K562 (cell line): ENCODE results near the gene RUNX1. TPM values are rescaled to one million over a fixed set of nuclear protein-coding genes. Genes with fewer than 3 reads are reported as not detected.

ENCODE experiments used
- ATAC-seq: fragments of 200-7000 bp; cut with Tn5 transposase; 3 replicates; pipeline ENCODE4 v1.9.1; 2020; ENCODE audit warnings: moderate library complexity
- BruUV-seq: library from RNA; stranded (reverse); fragments of 400-500 nt; replicated peaks from 2 replicates; lab custom pipeline; 2021; lab: Mats Ljungman, UMichigan
- CTCF ChIA-PET: fragments of 300-600 bp; formaldehyde crosslinking; extraction: SDS; loops from one replicate; lab custom pipeline; 2021; ENCODE audit warnings: low intra/inter-chr PET ratio; lab: Yijun Ruan, JAX
- POLR2A ChIA-PET: fragments of 300-600, 350-650 bp; sonication (Branson Sonifier 250); formaldehyde crosslinking; extraction: SDS; loops from one replicate; lab custom pipeline; 2021; ENCODE audit warnings: antibody characterized with exemption, inconsistent platforms; lab: Yijun Ruan, JAX
- DNase-seq, 4 experiments: peaks; one replicate each; pipeline versions ENCODE4 v3.0.0 to v3.0.0-alpha.2; 2011 to 2018; ENCODE audit warnings: low spot score in 3 of 4, mixed read lengths in 3 of 4; ENCODE audit errors: extremely low read depth in 1 of 4
- FAIRE-seq: peaks from 2 replicates; lab custom pipeline; 2011; peaks lifted over from hg19 to GRCh38; lab: Jason Lieb, UNC
- H2AFZ ChIP-seq: 2 replicates; pipeline ENCODE4 v1.6.0; 2011; ENCODE audit warnings: low read depth, low read length, control low read depth, inconsistent platforms
- H3K27ac ChIP-seq: fragments of 200-600 bp; 3 replicates; pipeline ENCODE4 v1.8.0; 2011; ENCODE audit warnings: low read depth, mild to moderate bottlenecking, control low read depth, inconsistent platforms, low read length, moderate library complexity, mixed read lengths; ENCODE audit errors: extremely low read depth
- H3K27me3 ChIP-seq, 2 experiments: fragments of 300-600 bp in 1 of 2; 2 replicates in 1 of 2; 3 replicates in 1 of 2; pipeline versions ENCODE4 v1.6.0 to v1.8.0; 2011; ENCODE audit warnings: inconsistent platforms in 2 of 2, low read length in 2 of 2, mild to moderate bottlenecking in 1 of 2, mixed read lengths in 1 of 2, moderate library complexity in 1 of 2; ENCODE audit not compliant: control insufficient read depth in 2 of 2, insufficient read depth in 2 of 2
- H3K36me3 ChIP-seq: fragments of 300-600 bp; 3 replicates; pipeline ENCODE4 v1.8.0; 2011; ENCODE audit warnings: mild to moderate bottlenecking, low read length, inconsistent platforms; ENCODE audit not compliant: control insufficient read depth, insufficient read depth
- H3K4me1 ChIP-seq, 2 experiments: fragments of 200-600 bp in 1 of 2; replicated peaks in 1 of 2; 2 replicates in 1 of 2; 3 replicates in 1 of 2; pipeline versions ENCODE4 v1.5.1 to v1.8.0; 2011; ENCODE audit warnings: inconsistent platforms in 2 of 2, low read length in 2 of 2, mild to moderate bottlenecking in 1 of 2, mixed read lengths in 1 of 2, moderate library complexity in 1 of 2; ENCODE audit not compliant: control insufficient read depth in 2 of 2, insufficient read depth in 2 of 2
- H3K4me2 ChIP-seq: 2 replicates; pipeline ENCODE4 v1.6.1; 2011; ENCODE audit warnings: low read length, control low read depth, inconsistent platforms, mixed read lengths; ENCODE audit not compliant: insufficient read depth
- H3K4me3 ChIP-seq: fragments of 200-600 bp; sonication (generic), shearing (Covaris generic); 2 replicates; pipeline ENCODE4 v1.5.1; 2016; ENCODE audit warnings: control low read depth, inconsistent platforms
- H3K79me2 ChIP-seq: fragments of 200-600 bp; 3 replicates; pipeline ENCODE4 v1.8.0; 2011; ENCODE audit warnings: low read length, inconsistent platforms; ENCODE audit not compliant: control insufficient read depth, insufficient read depth
- H3K9ac ChIP-seq, 2 experiments: 2 replicates each; pipeline versions ENCODE4 v1.6.0 to v1.6.1; 2011; ENCODE audit warnings: low read depth in 2 of 2, low read length in 2 of 2, control low read depth in 1 of 2, inconsistent platforms in 1 of 2, mild to moderate bottlenecking in 1 of 2, mixed read lengths in 1 of 2; ENCODE audit not compliant: insufficient read depth in 1 of 2
- H3K9me1 ChIP-seq: one replicate; pipeline ENCODE4 v1.6.0; 2011; ENCODE audit warnings: inconsistent platforms, mild to moderate bottlenecking, low read length, moderate library complexity; ENCODE audit not compliant: control insufficient read depth, insufficient read depth
- H3K9me3 ChIP-seq: replicated peaks from 2 replicates; pipeline ENCODE4 v1.5.1; 2011; ENCODE audit warnings: low read depth, low read length, inconsistent platforms; ENCODE audit not compliant: control insufficient read depth, insufficient read depth
- H4K20me1 ChIP-seq: replicated peaks from 2 replicates; pipeline ENCODE4 v1.6.1; 2011; ENCODE audit warnings: low read length, inconsistent platforms, mixed read lengths; ENCODE audit not compliant: control insufficient read depth, insufficient read depth
- ADNP ChIP-seq: fragments of 200-800 bp; sonication (Bioruptor generic); IDR thresholded peaks from 2 replicates; pipeline ENCODE4 v1.6.1; 2016; ENCODE audit warnings: missing genetic modification characterization, missing compliant biosample characterization
- FOXK1 ChIP-seq: sonication (generic); formaldehyde crosslinking; IDR thresholded peaks from 2 replicates; pipeline ENCODE4 v1.8.0; 2022; ENCODE audit warnings: missing genetic modification reagents, mild to moderate bottlenecking, borderline replicate concordance
- GATAD2A ChIP-seq: fragments of 450-650 bp; IDR thresholded peaks from 2 replicates; pipeline ENCODE4 v1.6.1; 2017
- SAP30 ChIP-seq: fragments of 200-600 bp; sonication (generic); IDR thresholded peaks from 2 replicates; pipeline ENCODE4 v1.6.1; 2012; ENCODE audit warnings: borderline replicate concordance, low read depth, mild to moderate bottlenecking, moderate library complexity, low read length, control low read depth, inconsistent platforms; ENCODE audit not compliant: insufficient read depth, poor library complexity, severe bottlenecking
- ZFP30 ChIP-seq: fragments of 250-450 bp; sonication (Bioruptor Pico); IDR thresholded peaks from 2 replicates; pipeline ENCODE4 v1.8.0; 2022; ENCODE audit warnings: moderate library complexity, mild to moderate bottlenecking, inconsistent platforms, borderline replicate concordance
- ZNF197 ChIP-seq: fragments of 200-800 bp; sonication (Bioruptor generic); IDR thresholded peaks from 2 replicates; pipeline ENCODE4 v1.6.1; 2016; ENCODE audit warnings: low read depth, missing genetic modification characterization, missing compliant biosample characterization
- ZNF347 ChIP-seq: fragments of 450-650 bp; formaldehyde crosslinking; IDR thresholded peaks from 2 replicates; pipeline ENCODE4 v1.4.0; 2020; ENCODE audit warnings: low read depth, mild to moderate bottlenecking, moderate library complexity
- WGBS: fragments of 100-300 bp; shearing (Covaris generic); methylation state at CpG from one replicate; pipeline ENCODE4 v1.1.6; 2016; ENCODE audit warnings: low coverage, mixed read lengths; ENCODE audit not compliant: insufficient coverage; ENCODE audit errors: missing lambda C conversion rate; 5-methylcytosine and 5-hydroxymethylcytosine counted together
- in situ Hi-C: fragments of 300-500 bp; cut with MboI; formaldehyde crosslinking; loops from 4 replicates; pipeline ENCODE4 v1.15.0; 2018; ENCODE audit warnings: inconsistent platforms, mixed read lengths
- intact Hi-C: fragments of 100-400 bp; cut with micrococcal nuclease; formaldehyde crosslinking; loops from 2 replicates; pipeline ENCODE4 v1.14.2; 2022
- polyA plus RNA-seq, 8 experiments: library from polyadenylated mRNA; depleted of rRNA in 4 of 8; stranded (reverse) in 5 of 8; unstranded in 3 of 8; fragments of >200 nt; fragmentation: Nextera tagmentation in 2 of 8; fragmentation: Illumina TruSeq in 1 of 8; extraction: Ambion mirVana in 2 of 8; extraction: Trizol in 1 of 8; gene quantifications; 2 replicates each; pipeline versions ENCODE4 v1.2.1 to v1.2.3, GENCODE V29; 2011 to 2014; ENCODE audit warnings: inconsistent platforms in 1 of 8, missing spikeins in 1 of 8
- total RNA-seq, 7 experiments: library from RNA; depleted of rRNA in 6 of 7; stranded (reverse); fragments of >200 nt in 6 of 7; fragmentation: Illumina TruSeq in 2 of 7; extraction: Trizol in 2 of 7; gene quantifications; 2 replicates each; pipeline versions ENCODE4 v1.2.1 to v1.2.3, GENCODE V29; 2011 to 2021; ENCODE audit warnings: low replicate concordance in 1 of 7
- TF ChIP-seq, protein P1 (sequence below): sonication (generic); formaldehyde crosslinking; IDR thresholded peaks from 2 replicates; pipeline ENCODE4 v1.8.1; 2023; ENCODE audit warnings: mild to moderate bottlenecking, missing genetic modification reagents
- TF ChIP-seq, protein P2 (sequence below), 2 experiments: fragments of 150-350 bp in 1 of 2; IDR thresholded peaks; 2 replicates each; pipeline ENCODE4 v1.6.1; 2012 to 2016; ENCODE audit warnings: low read depth in 2 of 2, low read length in 2 of 2, mild to moderate bottlenecking in 1 of 2, moderate library complexity in 1 of 2
- TF ChIP-seq, protein P3 (sequence below): fragments of 250-450 bp; sonication (Bioruptor Pico); IDR thresholded peaks from 2 replicates; pipeline ENCODE4 v1.4.0; 2020; ENCODE audit warnings: borderline replicate concordance

RUNX1 gene
- total and polyA plus RNA-seq, 9 of the 15 experiments (the other 6 are each of a cell fraction or from before 2014, with no cell fraction given) = 2.2 to 68.6 (median 17.8) TPM

DNA sequence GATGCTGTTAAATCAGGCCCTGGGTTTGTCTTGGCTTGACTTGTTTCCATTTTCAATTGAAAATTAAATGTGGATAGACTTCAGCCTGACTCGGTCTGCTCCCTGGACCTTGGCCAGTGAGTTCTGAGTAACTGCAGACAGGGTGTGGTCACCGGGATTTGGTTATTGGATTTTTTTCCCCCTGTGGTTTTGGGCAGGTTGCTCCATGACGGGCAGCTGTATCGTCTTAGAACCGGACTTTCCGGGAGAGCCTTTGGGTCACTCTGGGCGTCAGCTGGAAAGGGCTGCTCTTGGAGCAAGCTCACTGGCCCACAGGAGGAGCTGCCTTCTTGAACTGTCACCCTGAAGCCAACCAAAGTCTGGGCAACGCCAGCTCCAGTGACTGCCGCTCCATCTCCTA, 305.3 kb downstream of the RUNX1 start:
- no peak overlapping the region for H2AFZ ChIP-seq
- peaks cover 4 to 6% of the 10 kb centered on the region in 2 experiments; a peak in 3 of 5 replicates for H3K4me1 ChIP-seq
- no peak overlapping the region for H3K9ac ChIP-seq
- in situ Hi-C loops (loop anchor here (10.0 kb wide), 2 partner anchors 661 to 1101 kb away; no protein-coding TSS in a partner anchor), intact Hi-C loops (loop anchor here (2.0 to 10.0 kb wide), 2 partner anchors 461 to 765 kb away; no protein-coding TSS in a partner anchor)
- H4K20me1 ChIP-seq = no peaks in the 10 kb centered on the region
- no peak overlapping the region for H3K4me3 ChIP-seq
- no peak overlapping the region for H3K27ac ChIP-seq
- ChIA-PET CTCF (interaction anchor here (0.6 to 3.0 kb wide), 3 partner anchors 1096 to 1291 kb away, joined by 3 to 14 read pairs (median 4); no protein-coding TSS in a partner anchor), POLR2A (interaction anchor here (0.7 to 0.8 kb wide), 2 partner anchors 37 to 1026 kb away, joined by 3 read pairs; no protein-coding TSS in a partner anchor)
- BruUV-seq = no TSS peak
- no peaks in the 10 kb centered on the region for H3K9me1 ChIP-seq
- H3K36me3 ChIP-seq = no peaks in the 10 kb centered on the region
- 4% methylated on average over 9 of the region's 9 CpGs for WGBS
- H3K79me2 ChIP-seq = no peaks in the 10 kb centered on the region
- peaks cover 7 to 41% of the 10 kb centered on the region in 2 experiments for H3K27me3 ChIP-seq
- no peaks in the 10 kb centered on the region for H3K9me3 ChIP-seq
- no peak for DNase-seq
- no peak for ATAC-seq
- FAIRE-seq = no peak
- H3K4me2 ChIP-seq = no peak overlapping the region
- TF ChIP-seq ZNF347 (CRISPR knock-in tag) (no peak), ADNP (tag) (no peak), GATAD2A (no peak), FOXK1 (CRISPR knock-in tag) (no peak), ZNF197 (no peak), SAP30 (no peak), ZFP30 (no peak)
- TF ChIP-seq, protein P1, sequence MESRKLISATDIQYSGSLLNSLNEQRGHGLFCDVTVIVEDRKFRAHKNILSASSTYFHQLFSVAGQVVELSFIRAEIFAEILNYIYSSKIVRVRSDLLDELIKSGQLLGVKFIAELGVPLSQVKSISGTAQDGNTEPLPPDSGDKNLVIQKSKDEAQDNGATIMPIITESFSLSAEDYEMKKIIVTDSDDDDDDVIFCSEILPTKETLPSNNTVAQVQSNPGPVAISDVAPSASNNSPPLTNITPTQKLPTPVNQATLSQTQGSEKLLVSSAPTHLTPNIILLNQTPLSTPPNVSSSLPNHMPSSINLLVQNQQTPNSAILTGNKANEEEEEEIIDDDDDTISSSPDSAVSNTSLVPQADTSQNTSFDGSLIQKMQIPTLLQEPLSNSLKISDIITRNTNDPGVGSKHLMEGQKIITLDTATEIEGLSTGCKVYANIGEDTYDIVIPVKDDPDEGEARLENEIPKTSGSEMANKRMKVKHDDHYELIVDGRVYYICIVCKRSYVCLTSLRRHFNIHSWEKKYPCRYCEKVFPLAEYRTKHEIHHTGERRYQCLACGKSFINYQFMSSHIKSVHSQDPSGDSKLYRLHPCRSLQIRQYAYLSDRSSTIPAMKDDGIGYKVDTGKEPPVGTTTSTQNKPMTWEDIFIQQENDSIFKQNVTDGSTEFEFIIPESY = no peak
- TF ChIP-seq, protein P2, sequence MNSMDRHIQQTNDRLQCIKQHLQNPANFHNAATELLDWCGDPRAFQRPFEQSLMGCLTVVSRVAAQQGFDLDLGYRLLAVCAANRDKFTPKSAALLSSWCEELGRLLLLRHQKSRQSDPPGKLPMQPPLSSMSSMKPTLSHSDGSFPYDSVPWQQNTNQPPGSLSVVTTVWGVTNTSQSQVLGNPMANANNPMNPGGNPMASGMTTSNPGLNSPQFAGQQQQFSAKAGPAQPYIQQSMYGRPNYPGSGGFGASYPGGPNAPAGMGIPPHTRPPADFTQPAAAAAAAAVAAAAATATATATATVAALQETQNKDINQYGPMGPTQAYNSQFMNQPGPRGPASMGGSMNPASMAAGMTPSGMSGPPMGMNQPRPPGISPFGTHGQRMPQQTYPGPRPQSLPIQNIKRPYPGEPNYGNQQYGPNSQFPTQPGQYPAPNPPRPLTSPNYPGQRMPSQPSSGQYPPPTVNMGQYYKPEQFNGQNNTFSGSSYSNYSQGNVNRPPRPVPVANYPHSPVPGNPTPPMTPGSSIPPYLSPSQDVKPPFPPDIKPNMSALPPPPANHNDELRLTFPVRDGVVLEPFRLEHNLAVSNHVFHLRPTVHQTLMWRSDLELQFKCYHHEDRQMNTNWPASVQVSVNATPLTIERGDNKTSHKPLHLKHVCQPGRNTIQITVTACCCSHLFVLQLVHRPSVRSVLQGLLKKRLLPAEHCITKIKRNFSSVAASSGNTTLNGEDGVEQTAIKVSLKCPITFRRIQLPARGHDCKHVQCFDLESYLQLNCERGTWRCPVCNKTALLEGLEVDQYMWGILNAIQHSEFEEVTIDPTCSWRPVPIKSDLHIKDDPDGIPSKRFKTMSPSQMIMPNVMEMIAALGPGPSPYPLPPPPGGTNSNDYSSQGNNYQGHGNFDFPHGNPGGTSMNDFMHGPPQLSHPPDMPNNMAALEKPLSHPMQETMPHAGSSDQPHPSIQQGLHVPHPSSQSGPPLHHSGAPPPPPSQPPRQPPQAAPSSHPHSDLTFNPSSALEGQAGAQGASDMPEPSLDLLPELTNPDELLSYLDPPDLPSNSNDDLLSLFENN (IDR thresholded peaks at IDR 0.05; ENCODE audit: low read depth in 2 of 2, low read length in 2 of 2) = no peak
- TF ChIP-seq, protein P3, sequence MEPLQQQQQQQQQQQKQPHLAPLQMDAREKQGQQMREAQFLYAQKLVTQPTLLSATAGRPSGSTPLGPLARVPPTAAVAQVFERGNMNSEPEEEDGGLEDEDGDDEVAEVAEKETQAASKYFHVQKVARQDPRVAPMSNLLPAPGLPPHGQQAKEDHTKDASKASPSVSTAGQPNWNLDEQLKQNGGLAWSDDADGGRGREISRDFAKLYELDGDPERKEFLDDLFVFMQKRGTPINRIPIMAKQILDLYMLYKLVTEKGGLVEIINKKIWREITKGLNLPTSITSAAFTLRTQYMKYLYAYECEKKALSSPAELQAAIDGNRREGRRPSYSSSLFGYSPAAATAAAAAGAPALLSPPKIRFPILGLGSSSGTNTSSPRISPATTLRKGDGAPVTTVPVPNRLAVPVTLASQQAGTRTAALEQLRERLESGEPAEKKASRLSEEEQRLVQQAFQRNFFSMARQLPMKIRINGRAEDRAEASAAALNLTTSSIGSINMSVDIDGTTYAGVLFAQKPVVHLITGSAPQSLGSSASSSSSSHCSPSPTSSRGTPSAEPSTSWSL (CRISPR knock-in tag) = no peak
